Small intestine (tissue), 7 donors: Measurements from ENCODE around the gene LRCOL1. TPM values are rescaled to one million over a fixed set of nuclear protein-coding genes. Genes with fewer than 3 reads are reported as not detected.

Source experiments
- DNase-seq, 2 donors: peaks; one replicate each; pipeline versions ENCODE4 v3.0.0 to v3.0.0-alpha.2; 2013
- FAIRE-seq: peaks from 2 replicates; lab custom pipeline; 2012; peaks lifted over from hg19 to GRCh38; lab: Jason Lieb, UNC
- H3K27ac ChIP-seq, 3 donors: one replicate each; pipeline ENCODE4 v1.5.1; 2013; ENCODE audit warnings: low read length in 2 of 3, mild to moderate bottlenecking in 2 of 3, control low read depth in 1 of 3, inconsistent platforms in 1 of 3, low read depth in 1 of 3, moderate library complexity in 1 of 3
- H3K27me3 ChIP-seq, 3 donors: one replicate each; pipeline ENCODE4 v1.6.1; 2013; ENCODE audit warnings: low read length in 3 of 3, inconsistent platforms in 1 of 3; ENCODE audit not compliant: control insufficient read depth in 3 of 3, insufficient read depth in 3 of 3
- H3K36me3 ChIP-seq, 3 donors: one replicate each; pipeline ENCODE4 v1.6.1; 2013; ENCODE audit warnings: low read length in 3 of 3, inconsistent platforms in 1 of 3, low read depth in 1 of 3, mild to moderate bottlenecking in 1 of 3, moderate library complexity in 1 of 3; ENCODE audit not compliant: control insufficient read depth in 3 of 3, insufficient read depth in 2 of 3
- H3K4me1 ChIP-seq, 3 donors: one replicate each; pipeline ENCODE4 v1.6.1; 2013; ENCODE audit warnings: low read length in 2 of 3, inconsistent platforms in 1 of 3, low read depth in 1 of 3, mild to moderate bottlenecking in 1 of 3, moderate library complexity in 1 of 3; ENCODE audit not compliant: control insufficient read depth in 3 of 3, insufficient read depth in 2 of 3
- H3K4me3 ChIP-seq, 3 donors: one replicate each; pipeline ENCODE4 v1.5.1; 2013; ENCODE audit warnings: low read length in 3 of 3, control low read depth in 1 of 3, inconsistent platforms in 1 of 3, low read depth in 1 of 3, mild to moderate bottlenecking in 1 of 3, moderate library complexity in 1 of 3
- H3K9me3 ChIP-seq, 2 donors: one replicate each; pipeline ENCODE4 v1.6.1; 2013; ENCODE audit warnings: low read depth in 1 of 2, low read length in 1 of 2; ENCODE audit not compliant: control insufficient read depth in 2 of 2, insufficient read depth in 1 of 2
- WGBS, 3 donors: extraction: QIAGEN DNeasy Blood & Tissue Kit; methylation state at CpG; one replicate each; pipeline ENCODE4 v1.1.7; 2013; 5-methylcytosine and 5-hydroxymethylcytosine counted together
- polyA plus RNA-seq, 4 donors: library from polyadenylated mRNA; stranded (reverse) in 3 of 4; unstranded in 1 of 4; fragments of 200-250 nt in 3 of 4; fragments of 120-200 nt in 1 of 4; gene quantifications; one replicate each; pipeline versions ENCODE4 v1.2.1 to v1.2.3, GENCODE V29; 2013
- donor health status: healthy with polysubstance abuse.
- donor health status: control.
- donor health status: control.
- donor health status: Bipolar disorder and iron deficiency.
- donor health status: healthy.

LRCOL1 gene
- polyA plus RNA-seq, 4 donors = 0.21 to 0.85 TPM; not detected in 2

DNA sequence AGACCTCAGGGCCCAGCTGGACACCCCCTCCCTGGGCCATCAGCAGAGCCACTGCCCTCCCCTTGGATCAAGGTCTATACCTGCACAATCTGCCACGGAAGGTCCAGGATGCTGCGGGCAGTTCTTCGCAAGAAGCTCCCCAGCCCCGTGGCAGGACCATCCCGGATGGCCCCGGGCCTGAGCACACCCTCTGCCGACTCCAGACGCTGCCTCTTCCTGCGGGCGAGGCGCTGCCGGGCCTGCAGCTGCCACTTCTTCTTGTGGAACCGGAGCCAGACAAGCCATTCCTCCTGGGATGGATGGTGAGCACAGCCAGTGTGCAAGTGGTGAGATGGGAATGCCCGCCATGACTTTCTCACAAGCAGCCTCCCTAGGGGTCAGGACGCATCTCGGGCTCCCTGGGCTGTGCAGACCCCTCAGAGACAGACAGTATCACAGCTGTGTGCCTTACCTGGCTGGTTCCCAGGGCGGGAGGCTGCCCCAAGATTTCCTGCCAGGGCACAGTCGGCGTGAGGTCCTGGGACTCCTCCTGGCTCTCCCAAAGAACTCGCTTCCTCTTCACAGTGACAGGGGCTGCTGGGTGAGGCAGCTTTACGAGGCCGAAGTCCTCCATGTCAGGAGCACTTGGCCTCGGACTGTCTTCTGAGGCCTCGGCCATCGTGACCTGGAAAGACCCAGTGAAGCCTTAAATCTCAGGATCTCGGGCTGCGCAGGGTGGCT is 39.0 kb upstream of the LRCOL1 start:
- Histone ChIP-seq H3K4me1 (no peaks in the 10 kb centered on the region), H3K27me3 (no peaks in the 10 kb centered on the region), H3K36me3 (peaks cover 10 to 58% (median 11%) of the 10 kb centered on the region in 3 donors), H3K4me3 (no peak overlapping the region), H3K9me3 (no peaks in the 10 kb centered on the region), H3K27ac (no peak overlapping the region)
- FAIRE-seq = no peak
- whole genome bisulfite sequencing, 3 donors = 91 to 94% (median 92%) methylated on average over 27 of the region's 27 CpGs
- DNase-seq = peak in 1 of 2 donors; percentile 28

DNA sequence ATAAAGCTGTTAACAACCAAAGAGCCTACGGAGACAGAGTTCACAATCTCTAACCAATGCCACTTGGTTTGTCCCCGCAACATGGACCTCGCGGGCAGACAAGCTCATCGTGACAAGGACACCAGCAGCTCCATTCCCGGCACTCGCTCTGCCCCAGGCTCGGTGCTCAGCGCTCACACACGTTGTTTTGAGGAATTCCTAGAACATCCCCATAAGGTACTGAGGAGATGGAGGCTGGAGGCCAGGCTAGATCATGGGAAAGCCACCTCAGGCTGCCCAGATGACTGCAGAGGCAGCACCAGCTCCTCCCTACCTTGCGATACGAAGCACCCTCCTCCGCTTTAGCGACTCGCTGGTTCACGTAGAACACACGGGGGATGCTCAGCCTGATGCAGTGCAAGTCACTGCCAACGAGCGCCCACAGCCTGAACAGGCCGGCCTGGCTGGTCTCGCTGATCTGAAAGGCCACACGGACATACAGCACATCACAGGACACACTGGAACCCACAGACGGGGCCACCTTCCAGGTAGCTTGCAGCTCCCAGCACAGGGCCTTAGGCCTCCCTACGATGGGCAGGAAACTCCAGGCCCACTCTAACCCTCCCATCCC is 38.3 kb upstream of the LRCOL1 start:
- Histone ChIP-seq H3K27me3 (no peaks in the 10 kb centered on the region), H3K4me1 (no peaks in the 10 kb centered on the region), H3K4me3 (no peak overlapping the region), H3K9me3 (no peaks in the 10 kb centered on the region), H3K36me3 (peaks cover 10 to 64% (median 11%) of the 10 kb centered on the region in 3 donors), H3K27ac (no peak overlapping the region)
- WGBS, 3 donors = 95 to 97% (median 96%) methylated on average over 24 of the region's 24 CpGs
- DNase-seq (no peak), FAIRE-seq (no peak)

- no peaks in the 10 kb centered on the region for H3K9me3 ChIP-seq
- 94 to 96% (median 94%) methylated on average over 10 of the region's 10 CpGs for WGBS, 3 donors
- FAIRE-seq = no peak
- no peaks in the 10 kb centered on the region for H3K4me1 ChIP-seq
- no peak overlapping the region for H3K4me3 ChIP-seq
- DNase-seq = no peak
- H3K27me3 ChIP-seq = no peaks in the 10 kb centered on the region
- H3K27ac ChIP-seq = no peak overlapping the region
- peaks cover 10 to 69% (median 11%) of the 10 kb centered on the region in 3 donors for H3K36me3 ChIP-seq
Observed at GRCh38 chr12:132647858-132648257, 37.5 kb upstream of the LRCOL1 start.

- no peak overlapping the region for H3K27ac ChIP-seq
- peaks cover 8 to 73% (median 14%) of the 10 kb centered on the region in 3 donors for H3K36me3 ChIP-seq
- DNase-seq (no peak), FAIRE-seq (no peak)
- no peaks in the 10 kb centered on the region for H3K9me3 ChIP-seq
- peaks cover 0 to 9% (median 0%) of the 10 kb centered on the region in 3 donors for H3K4me1 ChIP-seq
- H3K4me3 ChIP-seq = no peak overlapping the region
- no peaks in the 10 kb centered on the region for H3K27me3 ChIP-seq
- 86 to 91% (median 89%) methylated on average over 7 of the region's 7 CpGs for WGBS, 3 donors
Observed at GRCh38 chr12:132646850-132647249, 36.5 kb upstream of the LRCOL1 start.

- H3K4me1 ChIP-seq = peaks cover 0 to 44% (median 0%) of the 10 kb centered on the region in 3 donors
- H3K36me3 ChIP-seq = peaks cover 4 to 74% (median 6%) of the 10 kb centered on the region in 3 donors
- DNase-seq (no peak), FAIRE-seq (no peak)
- H3K27me3 ChIP-seq = no peaks in the 10 kb centered on the region
- H3K9me3 ChIP-seq = no peaks in the 10 kb centered on the region
- WGBS, 3 donors = 95 to 97% (median 97%) methylated on average over 30 of the region's 30 CpGs
- no peak overlapping the region for H3K27ac ChIP-seq
- no peak overlapping the region for H3K4me3 ChIP-seq
Observed at GRCh38 chr12:132642846-132643835, 32.8 kb upstream of the LRCOL1 start.

DNA sequence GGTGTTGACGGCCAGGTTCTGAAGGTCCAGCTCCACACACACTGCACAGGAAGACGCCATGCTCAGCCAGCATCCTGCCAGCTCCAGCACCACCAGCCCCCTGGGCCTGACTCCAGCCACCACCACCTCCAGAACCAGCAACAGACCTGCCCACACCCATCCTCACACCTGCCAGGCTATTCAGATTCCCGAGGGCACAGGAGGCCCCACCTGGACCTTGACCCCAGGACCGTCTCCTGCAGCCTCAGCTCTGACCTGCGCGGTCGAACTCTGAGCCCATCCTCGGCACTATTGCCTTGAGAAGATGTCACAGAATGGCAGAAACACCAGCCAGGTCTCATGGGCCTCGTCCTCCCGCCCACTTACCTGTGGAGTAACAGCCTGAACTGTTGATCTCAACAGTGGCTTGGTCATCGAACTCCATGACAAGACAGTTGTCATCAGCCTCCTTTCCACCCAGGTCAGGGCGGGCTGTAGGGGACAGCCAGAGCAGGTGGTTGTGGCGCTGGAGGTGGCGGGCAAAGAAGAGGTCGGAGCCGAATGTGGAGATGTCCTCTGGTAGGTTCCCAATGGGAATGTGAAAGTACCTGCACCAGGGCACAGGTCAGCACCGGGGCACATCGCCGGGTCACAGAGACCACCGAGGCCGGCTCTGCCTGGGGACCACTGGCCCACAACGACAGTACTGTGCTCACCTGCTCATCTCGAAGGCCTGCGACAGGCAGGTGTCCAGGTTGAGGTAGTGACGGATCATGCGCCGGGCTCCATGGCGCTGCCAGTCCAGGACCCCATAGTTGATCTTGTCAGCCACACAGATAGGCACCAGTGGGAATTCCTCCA is 31.6 kb upstream of the LRCOL1 start:
- Histone ChIP-seq H3K9me3 (no peaks in the 10 kb centered on the region), H3K27me3 (no peaks in the 10 kb centered on the region), H3K27ac (peak overlapping the region in 1 of 3 donors; percentile 28), H3K4me3 (no peak overlapping the region), H3K36me3 (peaks cover 8 to 76% (median 11%) of the 10 kb centered on the region in 3 donors), H3K4me1 (peaks cover 0 to 51% (median 0%) of the 10 kb centered on the region in 3 donors)
- DNase-seq = peak in 1 of 2 donors; percentile 74
- 85 to 91% (median 91%) methylated on average over 28 of the region's 28 CpGs for WGBS, 3 donors
- no peak for FAIRE-seq

- Histone ChIP-seq H3K4me3 (no peak overlapping the region), H3K9me3 (no peaks in the 10 kb centered on the region), H3K4me1 (peaks cover 0 to 51% (median 0%) of the 10 kb centered on the region in 3 donors), H3K27me3 (no peaks in the 10 kb centered on the region), H3K36me3 (peaks cover 8 to 79% (median 10%) of the 10 kb centered on the region in 3 donors), H3K27ac (no peak overlapping the region)
- no peak for FAIRE-seq
- no peak for DNase-seq
- WGBS, 3 donors = 80 to 94% (median 84%) methylated on average over 10 of the region's 10 CpGs
Observed at GRCh38 chr12:132640936-132641335, 30.6 kb upstream of the LRCOL1 start.
